ENCODE measurements around the gene AHRR. TPM values are rescaled to one million over a fixed set of nuclear protein-coding genes. Genes with fewer than 3 reads are reported as not detected.

The AHRR gene
- total and polyA plus RNA-seq, 2 experiments from 2014 or later = 1.8 to 2.4 TPM

DNA sequence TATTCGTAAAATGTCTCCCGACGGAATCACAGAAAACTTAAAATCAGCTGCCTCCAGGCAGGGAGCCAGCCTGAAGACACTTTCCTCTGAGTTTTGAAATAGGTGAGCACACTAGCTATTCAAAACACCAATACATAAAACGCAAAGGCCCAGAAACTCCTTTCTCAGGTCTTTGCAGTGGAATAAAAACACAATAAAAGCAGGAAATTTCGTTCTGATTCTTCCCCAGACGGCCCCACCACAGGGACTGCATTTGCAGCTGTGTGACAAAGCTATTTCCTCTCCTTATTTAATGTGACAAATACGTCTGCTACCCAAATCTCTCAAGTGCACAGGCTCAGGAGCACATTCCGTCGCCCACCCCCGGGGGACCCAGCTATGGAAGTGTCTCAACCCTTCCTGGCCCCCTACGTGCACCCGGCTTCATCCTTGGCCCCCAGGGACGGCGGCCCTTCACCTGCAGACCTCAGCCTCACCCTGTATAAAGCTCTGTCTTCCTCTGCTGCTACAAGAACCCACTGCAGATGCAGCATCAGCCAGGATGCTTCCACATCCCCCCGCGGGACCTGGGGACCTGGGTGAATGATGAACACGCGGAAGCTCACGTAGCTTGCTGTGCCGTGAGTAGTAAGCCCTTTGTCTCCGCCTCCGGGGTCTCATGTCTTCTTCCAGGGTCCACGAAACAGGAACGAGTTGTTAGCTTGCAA is 24.9 kb downstream of the AHRR start:
- Histone ChIP-seq H3K79me2 (no peaks in the 10 kb centered on the region), H3K27ac (peak overlapping the region; percentile 57), H3K9me2 (replicated peaks; ENCODE audit: insufficient read depth) (no peaks in the 10 kb centered on the region), H3K36me3 (replicated peaks; ENCODE audit: insufficient read depth, low read depth) (no peaks in the 10 kb centered on the region), H4K20me1 (ENCODE audit: insufficient read depth, poor library complexity, severe bottlenecking) (no peaks in the 10 kb centered on the region), H3K4me1 (ENCODE audit: insufficient read depth) (peaks cover 9% of the 10 kb centered on the region), H2AFZ (no peak overlapping the region), H3K27me3 (no peaks in the 10 kb centered on the region), H3K4me2 (no peak overlapping the region), H3K9me3 (ENCODE audit: low read depth) (no peaks in the 10 kb centered on the region), H3K4me3 (no peak overlapping the region)
- TF ChIP-seq EZH2phosphoT487 (IDR thresholded peaks at IDR 0.05; ENCODE audit: low read depth, severe bottlenecking, unreplicated experiment) (no peak), EZH2 (IDR thresholded peaks at IDR 0.05; ENCODE audit: borderline replicate concordance) (no peak)
- TF ChIP-seq, protein P1, sequence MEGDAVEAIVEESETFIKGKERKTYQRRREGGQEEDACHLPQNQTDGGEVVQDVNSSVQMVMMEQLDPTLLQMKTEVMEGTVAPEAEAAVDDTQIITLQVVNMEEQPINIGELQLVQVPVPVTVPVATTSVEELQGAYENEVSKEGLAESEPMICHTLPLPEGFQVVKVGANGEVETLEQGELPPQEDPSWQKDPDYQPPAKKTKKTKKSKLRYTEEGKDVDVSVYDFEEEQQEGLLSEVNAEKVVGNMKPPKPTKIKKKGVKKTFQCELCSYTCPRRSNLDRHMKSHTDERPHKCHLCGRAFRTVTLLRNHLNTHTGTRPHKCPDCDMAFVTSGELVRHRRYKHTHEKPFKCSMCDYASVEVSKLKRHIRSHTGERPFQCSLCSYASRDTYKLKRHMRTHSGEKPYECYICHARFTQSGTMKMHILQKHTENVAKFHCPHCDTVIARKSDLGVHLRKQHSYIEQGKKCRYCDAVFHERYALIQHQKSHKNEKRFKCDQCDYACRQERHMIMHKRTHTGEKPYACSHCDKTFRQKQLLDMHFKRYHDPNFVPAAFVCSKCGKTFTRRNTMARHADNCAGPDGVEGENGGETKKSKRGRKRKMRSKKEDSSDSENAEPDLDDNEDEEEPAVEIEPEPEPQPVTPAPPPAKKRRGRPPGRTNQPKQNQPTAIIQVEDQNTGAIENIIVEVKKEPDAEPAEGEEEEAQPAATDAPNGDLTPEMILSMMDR (IDR thresholded peaks at IDR 0.05; ENCODE audit: poor library complexity) = no peak
- DNase-seq (ENCODE audit: low spot score) = no peak
- 68% methylated on average over 24 of the region's 24 CpGs for WGBS (ENCODE audit: low lambda C conversion rate, missing lambda C conversion rate)

DNA sequence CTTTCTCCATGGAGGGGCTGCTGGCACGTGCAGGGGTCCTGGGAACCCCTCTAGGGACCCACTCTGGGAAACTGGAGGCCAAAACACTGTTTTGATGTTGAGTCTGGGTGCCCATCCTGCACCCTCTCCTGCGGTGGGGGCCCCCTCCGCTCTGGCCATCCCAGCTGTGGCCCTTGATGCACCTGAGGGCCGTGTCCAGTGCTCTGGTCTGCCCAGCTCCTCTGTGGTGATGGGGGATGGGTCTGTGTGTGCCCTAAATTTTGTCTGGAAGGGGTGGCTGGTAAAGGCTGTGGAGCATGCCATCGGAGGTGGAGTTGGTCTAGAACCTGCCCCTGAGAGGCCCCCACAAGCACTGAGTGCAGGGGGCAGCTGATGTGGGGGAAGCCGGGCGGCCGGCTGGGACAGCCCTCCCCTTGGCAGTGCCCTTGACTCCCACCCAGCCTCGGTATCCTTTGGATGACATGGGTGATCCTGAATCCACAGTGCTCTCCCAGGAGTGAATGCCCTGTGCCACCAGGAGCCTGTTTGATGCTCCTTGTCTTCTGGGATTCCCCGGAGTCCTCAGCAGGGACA is 26.3 kb downstream of the AHRR start:
- DNase-seq (ENCODE audit: low spot score) = no peak
- H3K4me3 ChIP-seq = no peak overlapping the region
- TF ChIP-seq EZH2 (IDR thresholded peaks at IDR 0.05; ENCODE audit: borderline replicate concordance) = no peak
- TF ChIP-seq, protein P1 (IDR thresholded peaks at IDR 0.05; ENCODE audit: poor library complexity) = no peak
- no peak for TF ChIP-seq EZH2phosphoT487 (IDR thresholded peaks at IDR 0.05; ENCODE audit: low read depth, severe bottlenecking, unreplicated experiment)
- no peaks in the 10 kb centered on the region for H3K9me3 ChIP-seq (ENCODE audit: low read depth)
- no peaks in the 10 kb centered on the region for H4K20me1 ChIP-seq (ENCODE audit: insufficient read depth, poor library complexity, severe bottlenecking)
- no peaks in the 10 kb centered on the region for H3K27me3 ChIP-seq
- no peak overlapping the region for H3K27ac ChIP-seq
- no peaks in the 10 kb centered on the region for H3K79me2 ChIP-seq
- 88% methylated on average over 10 of the region's 10 CpGs for WGBS (ENCODE audit: low lambda C conversion rate, missing lambda C conversion rate)
- no peaks in the 10 kb centered on the region for H3K9me2 ChIP-seq (replicated peaks; ENCODE audit: insufficient read depth)
- H3K4me2 ChIP-seq = no peak overlapping the region
- H2AFZ ChIP-seq = no peak overlapping the region
- no peaks in the 10 kb centered on the region for H3K36me3 ChIP-seq (replicated peaks; ENCODE audit: insufficient read depth, low read depth)
- peaks cover 9% of the 10 kb centered on the region for H3K4me1 ChIP-seq (ENCODE audit: insufficient read depth)

DNA sequence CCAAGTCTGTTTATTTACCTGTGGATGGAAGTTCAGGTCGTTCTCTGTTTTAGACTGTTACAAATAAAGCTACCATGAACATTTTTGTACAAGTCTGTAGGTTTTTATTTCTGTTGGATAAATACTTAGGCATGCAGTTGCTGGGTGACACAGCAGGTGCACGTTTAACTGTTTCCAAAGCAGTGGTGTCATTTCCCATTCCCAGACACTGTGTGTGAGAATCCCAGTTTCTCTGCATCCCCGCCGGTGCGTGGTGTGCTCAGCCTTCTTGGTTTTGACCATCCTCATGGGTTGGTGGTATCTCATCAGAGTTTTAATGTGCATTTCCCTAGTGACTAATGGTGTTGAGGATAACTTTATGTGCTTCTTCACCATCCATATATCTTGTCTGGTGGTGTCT is 27.2 kb downstream of the AHRR start:
- Histone ChIP-seq H4K20me1 (ENCODE audit: insufficient read depth, poor library complexity, severe bottlenecking) (no peaks in the 10 kb centered on the region), H3K4me2 (no peak overlapping the region), H2AFZ (no peak overlapping the region), H3K27ac (no peak overlapping the region), H3K9me3 (ENCODE audit: low read depth) (no peaks in the 10 kb centered on the region), H3K9me2 (replicated peaks; ENCODE audit: insufficient read depth) (no peaks in the 10 kb centered on the region), H3K36me3 (replicated peaks; ENCODE audit: insufficient read depth, low read depth) (no peaks in the 10 kb centered on the region), H3K4me3 (no peak overlapping the region), H3K27me3 (no peaks in the 10 kb centered on the region), H3K79me2 (no peaks in the 10 kb centered on the region), H3K4me1 (ENCODE audit: insufficient read depth) (peaks cover 6% of the 10 kb centered on the region)
- 86% methylated on average over 5 of the region's 5 CpGs for WGBS (ENCODE audit: low lambda C conversion rate, missing lambda C conversion rate)
- no peak for DNase-seq (ENCODE audit: low spot score)
- TF ChIP-seq EZH2 (IDR thresholded peaks at IDR 0.05; ENCODE audit: borderline replicate concordance) (no peak), EZH2phosphoT487 (IDR thresholded peaks at IDR 0.05; ENCODE audit: low read depth, severe bottlenecking, unreplicated experiment) (no peak)
- TF ChIP-seq, protein P1 (IDR thresholded peaks at IDR 0.05; ENCODE audit: poor library complexity) = no peak
